GM10847 (cell line): Measurements from ENCODE around the gene HNRNPLL.

ENCODE experiments used
- POLR2A ChIP-seq: IDR thresholded peaks from 2 replicates; pipeline ENCODE4 v1.6.1; 2011; ENCODE audit not compliant: insufficient read length; ENCODE audit errors: extremely low read depth

HNRNPLL gene

DNA sequence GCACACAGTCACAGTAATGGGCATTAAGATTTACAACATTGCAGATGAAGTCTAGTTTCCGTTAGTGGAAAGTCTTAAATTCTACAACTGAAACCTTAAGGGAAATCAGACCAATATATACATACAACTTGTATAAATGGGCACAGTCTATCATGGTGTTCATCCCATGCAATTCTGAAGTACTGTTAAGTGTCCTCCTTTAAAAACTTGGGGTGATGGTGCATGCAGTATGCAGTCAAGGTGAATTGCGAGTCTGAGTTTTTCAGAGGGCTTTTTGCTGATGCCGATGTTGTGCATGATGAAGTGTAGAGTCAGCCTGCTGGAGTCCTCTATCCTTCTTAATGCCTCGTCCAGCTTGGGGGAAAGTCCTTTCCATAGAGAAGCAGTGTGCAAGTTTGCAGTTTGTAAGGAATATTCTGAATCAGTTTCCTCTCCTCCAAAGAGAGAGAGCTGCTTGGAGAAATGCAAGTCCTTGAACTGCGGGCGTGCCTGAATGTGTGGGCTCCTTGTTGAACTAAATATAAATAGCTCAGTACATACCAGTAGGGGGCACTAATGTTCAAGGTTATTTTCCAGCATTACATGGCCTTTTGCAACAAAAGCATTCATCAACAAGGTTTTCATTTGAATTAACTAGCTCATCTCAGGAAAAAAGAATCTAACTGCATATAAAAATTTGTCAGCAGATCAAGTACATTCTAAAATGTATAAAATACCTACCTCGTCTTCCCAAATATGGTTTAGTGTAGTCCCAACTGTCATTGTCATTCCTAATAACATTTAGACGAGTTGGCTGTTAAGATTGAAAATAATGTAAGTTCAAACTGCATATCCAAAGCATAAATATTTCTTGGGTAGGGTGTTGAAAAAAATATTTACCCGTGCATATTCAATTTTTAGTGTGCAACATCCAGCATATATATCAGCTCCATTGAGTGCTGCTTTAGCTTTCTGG is 21.3 kb downstream of the HNRNPLL start:
- TF ChIP-seq POLR2A = no peak

DNA sequence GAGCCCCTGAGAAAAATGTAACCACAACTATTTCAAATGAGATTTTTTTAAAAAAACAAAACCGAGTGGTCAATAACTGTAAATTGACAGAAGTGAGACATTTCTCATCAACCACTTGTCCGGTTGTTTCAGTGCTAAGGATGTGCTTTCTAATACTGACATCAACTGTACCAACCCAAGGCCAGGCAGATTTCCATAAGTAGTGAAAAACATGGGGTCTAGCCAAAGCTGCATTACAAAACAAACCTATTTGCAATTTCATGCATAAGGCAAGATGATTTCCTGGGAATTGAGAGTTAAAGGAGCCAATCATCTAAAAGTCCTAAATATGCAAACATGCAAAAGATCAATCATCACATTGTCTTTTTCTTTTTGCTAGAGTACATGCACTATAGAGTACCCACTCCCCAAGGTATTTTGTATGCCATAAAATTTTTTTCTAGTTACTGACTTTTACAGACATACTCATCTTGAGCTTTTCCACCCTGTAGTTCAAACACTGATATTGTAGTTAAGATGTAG is 22.6 kb downstream of the HNRNPLL start:
- no peak for TF ChIP-seq POLR2A

DNA sequence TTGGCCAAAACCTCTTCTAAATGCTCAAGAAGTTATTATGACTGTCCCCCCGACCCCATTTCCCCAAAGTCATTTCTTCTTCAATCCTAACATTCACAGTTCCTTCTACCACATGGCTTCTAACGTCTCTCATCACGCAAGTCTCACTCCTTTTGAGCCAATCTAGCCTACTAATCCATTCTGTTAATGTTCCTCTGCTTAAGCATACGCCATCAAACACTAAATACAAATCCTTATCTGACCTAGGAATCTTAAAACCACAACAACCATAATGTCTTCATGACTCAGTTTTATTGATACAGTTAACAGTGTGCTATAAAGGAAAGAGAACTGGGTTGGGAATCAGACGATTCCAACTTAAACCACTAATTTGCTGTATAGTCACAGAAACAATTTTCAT is 23.9 kb downstream of the HNRNPLL start:
- no peak for TF ChIP-seq POLR2A

DNA sequence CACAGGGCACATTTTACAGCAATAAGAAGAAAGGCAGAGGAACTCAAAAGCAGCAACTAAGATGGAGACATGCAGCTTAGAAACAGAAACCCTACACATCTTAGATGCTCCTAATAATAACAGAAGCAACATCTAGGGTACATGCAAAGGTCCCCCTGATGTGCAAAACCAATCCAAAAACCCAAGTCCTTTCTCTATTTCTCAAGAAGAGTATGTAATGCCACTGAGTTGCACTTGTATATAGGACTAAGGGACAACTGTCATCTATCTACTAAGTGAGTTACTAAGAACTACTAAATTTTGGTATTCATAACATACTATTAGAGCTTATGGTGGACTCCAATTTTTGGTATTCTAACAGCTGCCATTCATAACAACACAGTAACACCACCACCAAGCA is 28.4 kb downstream of the HNRNPLL start:
- no peak for TF ChIP-seq POLR2A

DNA sequence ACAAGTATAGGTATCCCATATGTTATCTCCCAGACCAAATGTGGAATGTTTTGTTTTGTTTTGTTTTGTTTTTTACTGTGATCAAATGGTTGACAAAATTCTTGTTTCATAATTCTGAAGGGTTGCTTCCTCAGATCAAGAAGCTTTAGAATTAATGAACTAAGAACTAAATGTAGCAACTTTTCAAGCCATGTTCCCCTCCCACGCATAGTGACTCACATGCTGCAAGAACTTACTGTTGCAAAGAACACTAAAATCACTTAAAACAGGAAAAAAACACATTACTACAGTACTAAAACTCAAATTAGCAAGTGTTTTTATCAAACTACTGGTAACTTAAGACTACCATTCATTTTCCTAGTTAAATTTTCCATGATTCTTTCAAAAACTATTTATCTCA is 30.6 kb downstream of the HNRNPLL start:
- no peak for TF ChIP-seq POLR2A

DNA sequence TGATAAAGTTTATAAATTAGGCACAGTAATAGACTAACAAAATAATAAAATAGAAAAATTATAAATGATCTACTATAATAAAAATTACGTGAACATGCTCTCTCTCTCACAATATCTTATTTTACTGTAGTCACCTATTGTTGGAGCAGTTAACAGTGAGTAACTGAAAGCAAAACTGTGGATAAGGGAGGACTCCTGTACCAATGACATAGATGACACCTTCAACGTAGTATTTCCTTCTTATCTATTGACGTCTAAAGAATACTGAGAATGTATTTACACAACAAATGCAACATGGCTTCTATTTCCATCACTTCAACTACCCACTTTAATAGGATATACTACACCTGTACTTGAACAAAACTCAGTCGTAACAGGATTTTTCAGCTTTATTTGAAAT is 31.5 kb downstream of the HNRNPLL start:
- TF ChIP-seq POLR2A = no peak

DNA sequence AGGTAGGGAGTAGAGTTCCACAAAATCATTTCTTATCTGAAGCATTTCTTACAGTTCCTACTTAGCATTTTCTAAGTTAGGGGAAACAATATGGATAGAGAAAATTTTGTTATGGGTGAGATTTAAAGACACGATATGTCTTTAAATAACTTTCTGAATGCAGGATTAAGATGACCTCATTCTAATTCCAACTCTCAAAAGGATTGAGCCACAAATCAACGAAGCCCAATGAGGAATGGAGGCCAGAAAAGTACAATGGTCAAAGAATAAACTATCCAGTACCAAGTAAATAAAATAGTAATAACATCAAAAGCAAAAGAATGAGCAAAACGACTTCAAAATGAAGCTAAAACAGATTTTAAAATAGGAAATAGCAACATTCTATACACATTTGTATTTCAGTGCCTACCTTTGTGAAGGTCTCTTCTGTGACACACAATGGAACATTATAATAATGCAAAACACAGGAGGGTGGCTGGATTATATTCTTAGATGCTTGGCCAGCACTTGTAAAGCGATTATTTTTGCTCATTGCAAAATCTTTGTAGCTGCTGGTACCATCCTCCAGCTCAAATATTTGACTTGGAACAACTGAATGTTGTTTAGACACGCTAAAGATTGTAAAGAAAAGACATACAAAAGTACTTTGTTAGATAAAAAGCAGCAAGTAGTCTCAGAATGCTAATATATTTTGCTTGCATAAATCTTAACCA is 33.8 kb downstream of the HNRNPLL start:
- no peak for TF ChIP-seq POLR2A

DNA sequence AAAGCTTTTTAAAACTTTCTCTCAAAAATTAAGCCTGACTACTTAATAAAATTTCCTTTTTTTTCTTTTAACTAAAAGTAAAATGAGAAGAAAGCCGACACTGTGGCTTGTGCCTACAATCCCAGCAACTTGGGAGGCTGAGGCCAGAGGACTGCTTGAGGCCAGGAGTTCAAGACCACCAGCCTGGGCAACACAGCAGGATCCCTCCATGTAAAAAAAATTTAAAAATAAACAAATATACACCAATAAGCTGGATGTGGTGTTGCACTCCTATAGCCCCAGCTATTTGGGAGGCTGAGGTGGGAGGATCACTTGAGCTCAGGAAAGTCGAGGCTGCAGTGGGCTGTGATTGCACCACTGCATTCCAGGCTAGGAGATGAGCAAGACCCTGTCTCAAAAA is 37.4 kb downstream of the HNRNPLL start:
- no peak for TF ChIP-seq POLR2A

DNA sequence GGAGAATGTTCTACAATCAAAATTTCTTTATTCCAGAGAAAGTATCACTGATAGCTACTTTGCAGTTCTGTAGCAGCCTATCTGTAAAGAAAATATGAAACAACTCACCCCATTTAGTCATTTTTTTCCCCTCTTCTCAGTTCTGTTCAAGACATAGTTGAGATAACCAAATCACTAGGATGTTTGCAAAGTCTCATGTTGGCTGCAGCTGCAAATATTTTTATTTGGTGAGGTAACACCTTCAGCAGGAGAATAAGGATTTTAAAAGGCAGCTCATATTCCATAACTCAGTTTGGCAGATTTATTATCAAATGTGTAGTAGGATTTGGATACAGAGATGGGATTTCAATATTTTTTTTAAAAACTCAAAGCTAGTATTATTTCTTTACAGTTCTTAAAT is 41.0 kb downstream of the HNRNPLL start:
- no peak for TF ChIP-seq POLR2A

DNA sequence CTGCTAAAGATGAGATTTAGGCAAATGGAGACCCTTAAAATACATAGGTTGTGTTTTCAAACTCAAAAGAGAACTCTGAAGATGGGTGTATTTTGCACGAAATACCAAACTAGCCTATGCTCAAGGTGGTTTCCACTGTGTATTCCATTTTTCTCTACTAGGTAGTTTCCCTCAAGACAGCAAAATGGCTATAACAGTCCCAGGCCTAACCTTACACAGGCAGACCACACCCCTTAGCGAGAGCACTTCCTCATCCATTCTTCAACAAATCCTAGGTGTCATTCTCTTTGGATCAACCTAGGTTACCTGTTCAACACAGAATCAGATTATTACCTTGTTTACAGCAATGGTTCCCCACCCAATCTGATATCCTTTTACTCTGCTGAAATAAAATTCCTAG is 42.6 kb downstream of the HNRNPLL start:
- no peak for TF ChIP-seq POLR2A

DNA sequence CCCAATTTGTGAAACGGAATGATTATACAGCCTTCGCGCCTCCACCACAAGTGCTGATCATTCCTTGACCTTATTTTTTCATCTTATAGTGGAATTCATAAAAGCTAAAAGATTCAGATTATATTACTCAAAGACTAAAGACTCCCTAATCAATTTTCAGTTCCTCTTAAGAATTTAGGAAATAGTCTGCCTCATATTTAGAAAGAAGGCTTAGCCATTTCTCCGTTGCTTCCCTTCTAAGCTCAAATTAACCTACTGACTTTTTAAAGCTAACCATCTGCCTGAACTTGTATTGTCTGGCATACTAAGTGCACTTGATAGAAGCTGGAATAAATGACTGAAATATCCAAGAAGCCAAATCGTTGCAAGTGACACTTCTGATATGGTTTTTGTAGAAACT is 44.7 kb downstream of the HNRNPLL start:
- TF ChIP-seq POLR2A = no peak

DNA sequence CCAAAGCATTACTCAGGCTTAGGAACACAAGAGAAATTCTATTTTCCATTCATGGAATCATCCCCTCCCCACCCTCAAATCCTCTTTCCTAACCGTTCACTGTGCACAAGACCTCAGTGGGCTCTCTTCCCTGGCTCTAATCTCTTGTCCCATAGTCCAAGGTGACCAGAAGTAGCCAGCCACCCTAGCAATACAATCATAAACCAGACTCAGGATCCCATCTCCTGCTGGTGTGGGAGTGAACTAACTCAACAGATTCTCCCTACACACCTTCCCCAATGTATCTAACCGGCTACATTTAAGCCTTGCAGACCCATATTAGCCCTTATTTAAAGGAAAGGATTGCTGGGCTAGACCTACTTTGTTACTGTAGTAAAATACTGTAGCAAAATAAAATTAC is 45.5 kb downstream of the HNRNPLL start:
- TF ChIP-seq POLR2A = no peak

DNA sequence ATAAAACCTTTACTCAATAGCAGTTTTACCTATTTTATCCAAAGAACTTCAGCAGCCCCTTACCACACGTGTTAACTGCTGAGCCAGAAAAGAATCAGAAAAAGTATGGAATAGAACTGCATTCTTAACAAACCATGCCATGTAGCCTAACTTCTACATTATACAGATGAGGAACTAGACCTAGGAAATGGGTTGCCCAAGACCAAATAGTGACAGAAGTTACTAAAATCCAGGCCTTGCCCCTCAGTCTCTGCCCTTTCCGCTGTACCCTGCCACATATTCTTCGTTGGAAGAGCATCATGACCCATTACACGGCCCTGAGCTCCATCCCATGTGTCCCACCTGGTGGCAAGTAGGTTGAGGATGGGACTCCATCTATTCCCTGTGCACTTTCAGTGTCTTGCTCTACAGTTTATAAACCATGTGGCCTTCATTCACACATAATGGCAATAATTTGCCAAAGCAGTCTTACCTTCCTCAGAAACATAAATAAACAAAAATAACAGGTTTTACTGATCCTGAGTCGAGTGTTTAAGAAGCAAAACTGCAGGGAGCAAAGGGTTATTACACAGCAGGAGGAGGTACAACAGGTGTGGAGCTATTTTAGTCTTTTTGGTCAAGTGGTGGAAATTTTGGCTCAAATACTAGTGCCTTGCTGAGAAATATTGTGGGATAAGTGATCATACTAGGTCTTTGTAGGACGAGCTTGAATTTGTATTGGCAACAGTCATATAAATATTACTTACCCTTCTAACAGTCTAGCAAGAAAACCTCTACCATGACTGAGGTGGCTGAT is 46.5 kb downstream of the HNRNPLL start:
- no peak for TF ChIP-seq POLR2A

DNA sequence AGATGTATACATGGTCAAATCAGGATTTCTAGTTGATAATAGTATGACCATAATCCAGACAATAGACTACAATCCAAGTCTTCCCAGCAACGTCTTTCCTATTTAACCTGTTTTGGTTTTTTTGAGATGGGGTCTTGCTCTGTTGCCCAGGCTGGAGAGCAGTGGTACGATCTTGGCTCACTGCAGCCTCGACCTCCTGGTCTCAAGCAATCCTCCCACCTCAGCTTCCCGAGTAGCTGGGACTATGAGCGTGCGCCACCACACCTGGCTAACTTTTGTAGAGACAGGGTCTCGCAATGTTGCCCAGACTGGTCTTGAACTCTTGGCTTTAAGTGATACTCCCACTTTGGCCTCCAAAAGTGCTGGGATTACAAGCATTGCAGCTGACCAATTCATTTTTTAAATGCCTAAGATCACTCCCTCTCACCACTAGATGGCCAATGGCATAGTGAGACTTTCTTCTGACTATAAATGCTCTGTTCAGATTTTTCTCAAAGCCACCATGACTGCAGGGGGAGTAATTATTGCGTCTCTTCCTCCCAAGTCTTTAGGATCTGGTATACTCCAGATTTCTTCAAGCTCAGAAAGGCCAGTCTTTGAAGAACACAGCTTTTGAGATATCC is 47.6 kb downstream of the HNRNPLL start:
- no peak for TF ChIP-seq POLR2A

DNA sequence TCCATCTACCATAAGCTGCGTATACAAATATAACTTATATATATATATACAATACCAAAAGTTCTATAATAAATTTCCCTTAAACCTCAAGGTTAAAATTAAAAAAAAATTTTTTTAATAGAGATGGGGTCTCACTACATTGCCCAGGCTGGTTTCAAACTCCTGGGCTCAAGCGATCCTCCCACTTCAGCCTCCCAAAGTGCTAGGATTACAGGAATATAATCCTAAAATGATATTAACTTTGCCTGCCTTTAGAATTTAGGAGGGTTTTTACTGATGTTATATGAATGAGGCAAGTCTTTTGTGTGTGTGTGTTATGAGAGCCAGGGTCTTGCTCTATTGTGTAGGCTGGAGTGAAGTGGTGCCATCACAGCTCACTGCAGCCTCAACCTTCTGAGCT is 49.2 kb downstream of the HNRNPLL start:
- TF ChIP-seq POLR2A = no peak
